LNCaP clone FGC (cell line): ENCODE results near the gene MLLT3.

Experiments
- DNase-seq: peaks from one replicate; pipeline ENCODE4 v3.0.0-alpha.2; 2011; ENCODE audit warnings: low read depth
- H3K4me3 ChIP-seq: 2 replicates; pipeline ENCODE4 v1.5.1; 2011; ENCODE audit warnings: mild to moderate bottlenecking, low read depth, low read length, control low read depth
- TF ChIP-seq, protein P1 (sequence below): IDR thresholded peaks from 2 replicates; pipeline ENCODE4 v1.5.1; 2012; ENCODE audit warnings: mild to moderate bottlenecking; ENCODE audit not compliant: control insufficient read depth, insufficient read depth; ENCODE audit errors: extremely low read depth

MLLT3 gene

DNA sequence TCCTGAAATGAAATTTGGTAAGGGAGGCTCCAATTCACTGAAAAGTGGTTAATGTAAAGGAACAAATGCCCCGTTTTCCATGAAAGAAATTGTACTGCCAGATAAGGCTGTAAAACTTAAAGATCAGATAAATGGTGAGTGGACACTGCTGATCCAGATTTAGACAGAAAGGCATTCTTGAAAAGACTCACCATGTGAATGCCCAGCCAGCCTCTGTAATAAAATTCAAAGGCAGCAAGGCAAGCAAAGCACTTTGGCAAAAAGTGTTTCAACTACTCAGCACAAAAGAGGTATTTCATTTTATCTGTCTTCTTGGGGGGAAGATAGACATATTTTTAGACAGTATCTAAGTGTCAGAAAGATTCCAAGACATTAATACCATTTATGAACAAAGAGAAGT lies 133.6 kb downstream of the MLLT3 start:
- no peak for DNase-seq
- no peak overlapping the region for H3K4me3 ChIP-seq
- TF ChIP-seq, protein P1, sequence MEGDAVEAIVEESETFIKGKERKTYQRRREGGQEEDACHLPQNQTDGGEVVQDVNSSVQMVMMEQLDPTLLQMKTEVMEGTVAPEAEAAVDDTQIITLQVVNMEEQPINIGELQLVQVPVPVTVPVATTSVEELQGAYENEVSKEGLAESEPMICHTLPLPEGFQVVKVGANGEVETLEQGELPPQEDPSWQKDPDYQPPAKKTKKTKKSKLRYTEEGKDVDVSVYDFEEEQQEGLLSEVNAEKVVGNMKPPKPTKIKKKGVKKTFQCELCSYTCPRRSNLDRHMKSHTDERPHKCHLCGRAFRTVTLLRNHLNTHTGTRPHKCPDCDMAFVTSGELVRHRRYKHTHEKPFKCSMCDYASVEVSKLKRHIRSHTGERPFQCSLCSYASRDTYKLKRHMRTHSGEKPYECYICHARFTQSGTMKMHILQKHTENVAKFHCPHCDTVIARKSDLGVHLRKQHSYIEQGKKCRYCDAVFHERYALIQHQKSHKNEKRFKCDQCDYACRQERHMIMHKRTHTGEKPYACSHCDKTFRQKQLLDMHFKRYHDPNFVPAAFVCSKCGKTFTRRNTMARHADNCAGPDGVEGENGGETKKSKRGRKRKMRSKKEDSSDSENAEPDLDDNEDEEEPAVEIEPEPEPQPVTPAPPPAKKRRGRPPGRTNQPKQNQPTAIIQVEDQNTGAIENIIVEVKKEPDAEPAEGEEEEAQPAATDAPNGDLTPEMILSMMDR, result no peak

DNA sequence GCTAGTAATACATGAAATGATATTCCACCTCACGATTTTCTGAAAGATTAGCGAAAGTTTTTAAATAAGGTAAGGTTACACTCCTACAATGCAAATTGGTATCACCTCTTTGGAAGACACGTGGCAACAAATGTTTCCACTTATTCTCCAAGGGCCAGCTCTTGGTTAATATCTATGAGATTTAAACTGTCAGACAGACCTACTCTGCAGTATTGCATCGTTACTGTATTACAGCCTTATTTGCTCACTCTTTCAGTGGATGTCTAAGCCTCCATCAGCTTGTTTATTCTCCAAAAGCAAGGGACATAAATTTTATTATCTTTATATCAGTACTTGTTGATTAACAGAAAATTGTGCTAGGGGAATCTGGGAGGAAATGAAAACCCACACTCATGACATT lies 135.7 kb downstream of the MLLT3 start:
- no peak for DNase-seq
- H3K4me3 ChIP-seq, result no peak overlapping the region
- TF ChIP-seq, protein P1, result no peak

DNA sequence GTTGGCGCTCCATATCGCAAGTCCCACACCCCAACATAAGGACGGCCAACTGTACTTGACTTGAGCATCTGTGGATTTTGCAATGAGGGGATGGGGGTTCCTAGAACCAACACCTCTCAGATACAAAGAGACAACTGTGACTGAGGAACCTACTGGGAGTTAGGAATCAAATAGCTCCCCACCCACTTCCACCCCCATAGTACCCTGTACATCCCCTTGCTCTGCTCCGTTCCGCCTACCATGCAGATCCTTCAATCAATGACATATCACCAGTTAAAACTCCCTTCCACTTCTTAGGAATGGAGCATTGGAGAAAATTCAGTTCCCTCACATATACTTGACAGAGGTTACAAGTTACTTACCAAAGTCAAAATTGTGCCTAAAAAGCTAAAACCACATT lies 140.9 kb downstream of the MLLT3 start:
- no peak for DNase-seq
- TF ChIP-seq, protein P1, result no peak

DNA sequence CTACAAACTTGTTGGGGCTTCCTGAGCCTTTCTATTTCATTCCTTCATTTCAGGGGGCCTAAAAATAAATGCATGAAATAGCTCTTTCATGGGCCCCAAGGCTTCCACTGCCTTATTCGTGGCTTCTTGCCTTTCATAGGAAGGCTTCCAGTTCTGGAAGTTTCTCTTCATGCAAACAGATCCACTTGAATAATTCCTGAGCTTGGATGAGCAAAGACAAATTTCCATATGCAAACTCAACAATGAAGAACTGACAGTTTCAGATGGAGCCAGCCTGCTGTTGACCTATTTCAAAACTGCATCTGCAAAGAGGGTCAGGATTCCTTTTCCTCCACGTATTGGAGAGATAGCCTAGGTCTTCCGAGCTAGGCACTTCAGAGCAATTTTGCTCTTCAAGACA lies 142.1 kb downstream of the MLLT3 start:
- TF ChIP-seq, protein P1, result no peak
- no peak for DNase-seq
- H3K4me3 ChIP-seq, result no peak overlapping the region

More for the DNA sequence above, 140.9 kb downstream of the MLLT3 start:
- H3K4me3 ChIP-seq, result no peak overlapping the region

DNA sequence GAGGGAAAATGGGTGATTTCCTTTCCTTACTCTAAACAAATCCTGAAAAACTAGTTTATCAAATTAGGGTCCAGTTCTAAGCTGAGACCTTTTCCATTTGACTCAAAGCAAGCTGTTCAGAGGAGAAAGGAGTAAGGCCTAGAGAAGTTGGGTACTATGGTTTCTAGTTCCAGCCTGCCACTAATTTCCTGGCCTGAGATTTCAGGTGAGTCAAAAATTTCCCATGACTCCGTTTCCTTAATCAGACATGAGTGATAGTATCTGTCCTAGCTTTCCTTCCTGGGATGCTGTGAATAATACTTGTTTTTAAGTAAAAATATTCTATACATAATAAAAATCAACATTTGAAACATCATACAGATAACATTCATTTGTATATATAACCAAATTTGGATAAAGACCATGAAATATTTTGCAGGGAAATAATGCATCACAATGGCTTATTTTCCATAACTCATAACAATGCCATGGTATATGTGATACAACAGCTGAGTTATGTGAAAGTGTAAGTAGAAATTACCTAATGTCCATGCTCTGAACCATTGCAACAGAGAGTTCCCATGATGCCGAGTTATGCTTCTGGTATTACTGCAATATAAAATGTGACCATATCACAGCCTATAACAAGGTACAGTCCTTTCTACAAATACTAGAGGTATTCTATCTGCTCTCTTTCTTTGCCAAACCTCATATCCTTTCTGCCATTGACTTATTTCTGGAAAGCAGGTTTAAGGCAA lies 142.7 kb downstream of the MLLT3 start:
- H3K4me3 ChIP-seq, result no peak overlapping the region
- no peak for DNase-seq
- TF ChIP-seq, protein P1, result no peak

DNA sequence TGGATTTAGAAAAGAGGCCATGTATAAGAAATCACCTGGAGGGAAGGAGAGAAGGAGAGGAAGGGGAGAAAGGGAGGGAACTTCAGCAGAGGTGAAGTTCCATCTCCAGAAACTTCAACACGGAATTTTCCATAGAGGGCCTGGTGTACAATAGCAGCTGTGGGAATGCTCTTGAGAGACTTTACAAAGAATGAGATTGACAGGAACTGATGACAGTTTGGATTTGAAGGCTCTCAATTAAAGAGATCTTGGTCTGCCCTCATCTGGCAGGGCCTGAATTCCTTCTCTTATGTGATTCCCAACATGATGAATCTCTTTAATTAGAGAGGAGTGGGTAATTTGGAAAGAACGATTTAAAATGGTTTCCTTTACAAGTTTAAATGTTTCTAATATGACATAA lies 143.5 kb downstream of the MLLT3 start:
- no peak overlapping the region for H3K4me3 ChIP-seq
- DNase-seq, result no peak
- TF ChIP-seq, protein P1, result no peak
